Loucy (cell line): ENCODE data around the gene CDH8.

Source experiments
- CTCF ChIP-seq: fragments of 200-600 bp; sonication (generic); conservative IDR thresholded peaks from 2 replicates; pipeline ENCODE4 v1.5.1; 2014; ENCODE audit warnings: mild to moderate bottlenecking, antibody characterized with exemption, low read length
- EZH2phosphoT487 ChIP-seq: fragments of 200-600 bp; IDR thresholded peaks from 2 replicates; pipeline ENCODE4 v1.6.1; 2018; ENCODE audit warnings: antibody characterized with exemption, mild to moderate bottlenecking, moderate library complexity, borderline replicate concordance

DNA sequence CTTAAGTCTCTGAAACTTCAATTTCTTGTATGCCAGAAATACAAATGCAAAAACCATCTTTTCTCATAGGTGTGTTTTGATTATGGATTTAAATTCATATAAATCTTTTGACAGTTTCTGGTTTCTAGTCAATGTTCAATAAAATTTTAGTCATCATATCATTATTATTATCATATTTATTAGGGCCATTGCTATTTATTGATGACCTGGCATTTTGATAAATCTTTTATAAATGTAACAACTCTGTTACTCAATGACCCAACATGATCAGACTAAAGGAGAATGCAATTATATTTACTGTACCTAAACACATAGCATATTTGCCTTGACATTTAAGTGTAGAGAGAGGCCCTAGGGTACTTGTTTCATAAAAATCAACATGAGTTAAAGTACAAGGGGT, 320.8 kb downstream of the CDH8 start:
- no peak for TF ChIP-seq CTCF
- no peak for TF ChIP-seq EZH2phosphoT487
